ENCODE results near the gene APBA2. TPM values are rescaled to one million over a fixed set of nuclear protein-coding genes. Genes with fewer than 3 reads are reported as not detected.

APBA2 gene
- total and polyA plus RNA-seq, 7 donors = 0.06 to 0.36 (median 0.08) TPM; not detected in 2

DNA sequence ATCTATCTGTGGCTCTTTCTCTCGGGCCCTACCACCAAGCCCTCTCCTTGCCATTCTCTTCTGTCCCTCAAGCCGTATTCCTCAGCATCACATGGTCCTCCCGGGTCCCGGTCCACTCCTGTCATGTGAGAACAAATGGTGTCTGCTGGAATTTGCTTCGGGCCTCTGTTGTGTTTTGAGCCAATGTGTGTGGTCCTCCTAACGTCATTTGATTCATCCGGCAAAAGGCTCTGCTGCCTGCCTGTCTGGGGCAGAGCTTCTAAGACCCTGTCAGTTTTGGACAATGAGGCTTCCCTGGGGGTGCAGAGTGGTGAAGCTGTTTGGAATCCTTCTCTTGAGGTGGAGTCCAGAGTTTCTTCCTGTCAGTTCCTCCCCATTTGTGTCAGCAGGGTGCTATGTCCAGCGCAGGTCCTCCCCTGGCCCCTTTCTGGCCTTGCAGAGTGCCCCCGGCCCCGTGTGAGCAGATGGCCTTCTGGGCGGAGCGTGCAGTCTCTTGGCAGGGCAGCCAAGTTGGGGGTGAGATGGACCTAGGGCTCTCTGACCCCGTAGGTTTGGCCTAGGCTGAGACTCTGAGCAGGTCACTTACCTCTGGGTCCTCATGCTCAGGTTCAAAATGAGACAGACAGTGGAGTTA is 93.6 kb downstream of the APBA2 start:
- WGBS, 3 donors = 32 to 41% (median 33%) methylated on average over 13 of the region's 13 CpGs
- Histone ChIP-seq H3K4me3 (no peak overlapping the region), H3K27ac (no peak overlapping the region), H3K9me3 (no peaks in the 10 kb centered on the region), H3K36me3 (ENCODE audit: insufficient read depth in 1 of 2, low read depth in 1 of 2) (no peaks in the 10 kb centered on the region), H3K4me1 (no peaks in the 10 kb centered on the region), H3K27me3 (ENCODE audit: insufficient read depth in 3 of 3, low read length in 2 of 3) (no peaks in the 10 kb centered on the region)
- intact Hi-C loops (cut with DNase I) = no loop called here
- DNase-seq (no peak), ATAC-seq (no peak)
- TF ChIP-seq, protein P1, sequence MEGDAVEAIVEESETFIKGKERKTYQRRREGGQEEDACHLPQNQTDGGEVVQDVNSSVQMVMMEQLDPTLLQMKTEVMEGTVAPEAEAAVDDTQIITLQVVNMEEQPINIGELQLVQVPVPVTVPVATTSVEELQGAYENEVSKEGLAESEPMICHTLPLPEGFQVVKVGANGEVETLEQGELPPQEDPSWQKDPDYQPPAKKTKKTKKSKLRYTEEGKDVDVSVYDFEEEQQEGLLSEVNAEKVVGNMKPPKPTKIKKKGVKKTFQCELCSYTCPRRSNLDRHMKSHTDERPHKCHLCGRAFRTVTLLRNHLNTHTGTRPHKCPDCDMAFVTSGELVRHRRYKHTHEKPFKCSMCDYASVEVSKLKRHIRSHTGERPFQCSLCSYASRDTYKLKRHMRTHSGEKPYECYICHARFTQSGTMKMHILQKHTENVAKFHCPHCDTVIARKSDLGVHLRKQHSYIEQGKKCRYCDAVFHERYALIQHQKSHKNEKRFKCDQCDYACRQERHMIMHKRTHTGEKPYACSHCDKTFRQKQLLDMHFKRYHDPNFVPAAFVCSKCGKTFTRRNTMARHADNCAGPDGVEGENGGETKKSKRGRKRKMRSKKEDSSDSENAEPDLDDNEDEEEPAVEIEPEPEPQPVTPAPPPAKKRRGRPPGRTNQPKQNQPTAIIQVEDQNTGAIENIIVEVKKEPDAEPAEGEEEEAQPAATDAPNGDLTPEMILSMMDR (IDR thresholded peaks at IDR 0.05) = no peak

DNA sequence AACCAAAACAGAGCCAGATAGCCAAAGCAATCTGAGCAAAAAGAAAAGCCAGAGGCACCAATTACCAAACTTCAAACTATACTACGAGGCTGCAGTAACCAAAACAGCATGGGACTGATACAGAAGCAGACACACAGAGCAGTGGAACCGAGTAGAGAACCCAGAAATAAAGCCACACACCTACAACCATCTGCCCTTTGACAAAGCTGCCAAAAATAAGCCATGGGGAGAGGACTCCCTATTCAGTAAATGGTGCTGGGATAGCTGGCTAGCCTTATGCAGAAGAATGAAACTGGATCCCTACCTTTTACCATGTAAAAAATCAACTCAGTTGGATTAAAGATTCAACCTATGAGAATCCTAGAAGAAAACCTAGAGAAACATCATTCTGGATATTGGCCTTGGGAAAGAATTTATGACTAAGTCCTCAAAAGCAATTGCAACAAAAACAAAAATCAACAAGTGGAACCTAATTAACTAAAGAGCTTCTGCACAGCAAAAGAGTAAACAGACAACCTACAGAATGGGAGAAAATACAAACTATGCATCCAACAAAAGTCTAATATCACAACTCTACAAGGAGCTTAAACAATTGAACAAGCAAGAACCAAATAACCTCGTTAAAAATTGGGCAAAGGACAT is 95.1 kb downstream of the APBA2 start:
- TF ChIP-seq, protein P1 (IDR thresholded peaks at IDR 0.05) = no peak
- 66 to 74% (median 73%) methylated on average over 3 of the region's 3 CpGs for WGBS, 3 donors

DNA sequence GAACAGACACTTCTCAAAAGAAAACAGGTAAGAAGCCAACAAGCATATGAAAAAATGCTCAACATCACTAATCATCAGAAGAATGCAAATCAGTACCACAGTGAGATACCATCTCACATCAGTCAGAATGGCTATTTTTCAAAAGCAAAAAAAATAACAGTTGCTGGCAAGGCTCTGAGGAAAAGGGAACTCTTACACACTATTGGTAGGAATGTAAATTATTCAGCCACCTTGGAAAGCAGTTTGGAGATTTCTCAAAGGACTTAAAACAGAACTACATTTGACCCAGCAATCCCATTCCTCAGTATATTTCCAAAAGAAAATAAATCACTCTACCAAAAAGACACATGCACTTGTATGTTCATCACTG is 95.6 kb downstream of the APBA2 start:
- H3K9me3 ChIP-seq = no peaks in the 10 kb centered on the region
- no peak overlapping the region for H3K4me3 ChIP-seq
- no peaks in the 10 kb centered on the region for H3K36me3 ChIP-seq (ENCODE audit: insufficient read depth in 1 of 2, low read depth in 1 of 2)
- intact Hi-C loops (cut with DNase I) = no loop called here
- H3K4me1 ChIP-seq = no peaks in the 10 kb centered on the region
- TF ChIP-seq, protein P1 (IDR thresholded peaks at IDR 0.05) = no peak
- ATAC-seq (no peak), DNase-seq (no peak)
- H3K27ac ChIP-seq = no peak overlapping the region
- no peaks in the 10 kb centered on the region for H3K27me3 ChIP-seq (ENCODE audit: insufficient read depth in 3 of 3, low read length in 2 of 3)

More for the DNA sequence above, 95.1 kb downstream of the APBA2 start:
- ATAC-seq = no peak
- Histone ChIP-seq H3K4me1 (no peaks in the 10 kb centered on the region), H3K27ac (no peak overlapping the region), H3K4me3 (no peak overlapping the region), H3K27me3 (ENCODE audit: insufficient read depth in 3 of 3, low read length in 2 of 3) (no peaks in the 10 kb centered on the region), H3K9me3 (no peaks in the 10 kb centered on the region), H3K36me3 (ENCODE audit: insufficient read depth in 1 of 2, low read depth in 1 of 2) (no peaks in the 10 kb centered on the region)
- no peak for DNase-seq
- intact Hi-C loops (cut with DNase I) = no loop called here

DNA sequence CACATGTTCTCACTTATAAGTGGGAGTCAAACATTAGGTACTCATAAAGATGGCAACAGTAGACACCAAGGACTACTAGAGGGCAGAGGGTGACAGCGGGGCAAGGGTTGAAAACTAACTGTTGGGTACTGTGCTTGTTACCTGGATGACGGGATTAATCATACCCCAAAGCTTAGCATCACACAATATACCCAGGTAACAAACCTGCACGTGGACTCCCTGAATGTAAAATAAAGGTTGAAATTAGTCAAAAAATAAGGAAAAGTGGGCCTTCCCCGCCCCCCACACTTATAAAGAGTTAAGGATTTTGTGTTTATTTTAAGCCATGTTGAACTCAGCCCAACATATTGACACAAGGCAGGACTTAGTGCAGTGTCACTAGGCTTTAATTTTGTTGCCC is 96.1 kb downstream of the APBA2 start:
- Histone ChIP-seq H3K9me3 (no peaks in the 10 kb centered on the region), H3K4me1 (no peaks in the 10 kb centered on the region), H3K4me3 (no peak overlapping the region), H3K27me3 (ENCODE audit: insufficient read depth in 3 of 3, low read length in 2 of 3) (no peaks in the 10 kb centered on the region), H3K27ac (no peak overlapping the region), H3K36me3 (ENCODE audit: insufficient read depth in 1 of 2, low read depth in 1 of 2) (no peaks in the 10 kb centered on the region)
- ATAC-seq = no peak
- DNase-seq = no peak
- TF ChIP-seq, protein P1 (IDR thresholded peaks at IDR 0.05) = no peak
- 90 to 92% (median 90%) methylated on average over 4 of the region's 4 CpGs for WGBS, 3 donors
- intact Hi-C loops (cut with DNase I) = no loop called here

DNA sequence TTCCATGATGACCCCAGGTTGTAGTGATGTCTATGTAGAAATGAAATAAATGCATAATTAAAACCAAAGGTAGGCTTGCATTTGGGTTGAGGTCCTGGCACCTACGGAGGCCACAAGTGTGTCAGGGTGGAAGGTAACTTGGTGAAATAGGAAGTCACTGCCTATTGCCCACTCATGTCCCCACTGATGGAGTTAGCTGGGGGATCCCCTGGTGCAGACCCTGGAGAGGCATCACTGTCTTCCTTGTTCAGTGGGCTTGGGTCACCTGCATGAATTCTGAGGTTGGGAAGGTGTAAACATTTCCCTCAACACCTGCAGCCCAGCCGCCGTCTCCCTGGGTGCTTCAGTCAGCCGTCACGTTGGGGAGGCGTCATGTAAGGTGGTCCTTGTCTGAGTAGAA is 97.1 kb downstream of the APBA2 start:
- intact Hi-C loops (cut with DNase I) = no loop called here
- no peak for ATAC-seq
- Histone ChIP-seq H3K36me3 (ENCODE audit: insufficient read depth in 1 of 2, low read depth in 1 of 2) (no peaks in the 10 kb centered on the region), H3K4me1 (no peaks in the 10 kb centered on the region), H3K9me3 (no peaks in the 10 kb centered on the region), H3K27me3 (ENCODE audit: insufficient read depth in 3 of 3, low read length in 2 of 3) (no peaks in the 10 kb centered on the region), H3K27ac (no peak overlapping the region), H3K4me3 (no peak overlapping the region)
- WGBS, 3 donors = 95 to 100% (median 96%) methylated on average over 6 of the region's 6 CpGs
- DNase-seq = no peak
- TF ChIP-seq, protein P1 (IDR thresholded peaks at IDR 0.05) = no peak

All from psoas muscle (tissue), 8 donors.